Thymus (tissue), 11 donors: ENCODE measurements around the gene FLT4. TPM values are rescaled to one million over a fixed set of nuclear protein-coding genes. Genes with fewer than 3 reads are reported as not detected.
"Not testable (repeated sequence)": the region's sequence is repeated elsewhere in the genome, so short reads cannot be mapped to it uniquely, and the experiment has no call there.

Source experiments
- DNase-seq, 9 donors: peaks; one replicate each; pipeline ENCODE4 v3.0.0-alpha.2; 2013; ENCODE audit warnings: low spot score in 9 of 9, low read depth in 6 of 9, missing footprints in 1 of 9
- H3K27ac ChIP-seq, 2 donors: one replicate each; pipeline ENCODE4 v1.5.1; 2013; ENCODE audit warnings: control low read depth in 1 of 2, low read depth in 1 of 2, low read length in 1 of 2, mild to moderate bottlenecking in 1 of 2, moderate library complexity in 1 of 2
- H3K27me3 ChIP-seq, 2 donors: one replicate each; pipeline ENCODE4 v1.5.1; 2013; ENCODE audit warnings: low read length in 1 of 2; ENCODE audit not compliant: control insufficient read depth in 2 of 2, insufficient read depth in 1 of 2
- H3K36me3 ChIP-seq, 2 donors: one replicate each; pipeline ENCODE4 v1.5.1; 2013; ENCODE audit warnings: low read length in 1 of 2, mild to moderate bottlenecking in 1 of 2, moderate library complexity in 1 of 2; ENCODE audit not compliant: control insufficient read depth in 2 of 2, insufficient read depth in 2 of 2
- H3K4me1 ChIP-seq, 2 donors: one replicate each; pipeline ENCODE4 v1.5.1; 2013; ENCODE audit warnings: low read length in 2 of 2; ENCODE audit not compliant: control insufficient read depth in 2 of 2, insufficient read depth in 2 of 2
- H3K4me3 ChIP-seq, 2 donors: one replicate each; pipeline ENCODE4 v1.5.1; 2013; ENCODE audit warnings: low read length in 2 of 2, control low read depth in 1 of 2, mild to moderate bottlenecking in 1 of 2
- H3K9me3 ChIP-seq, 2 donors: one replicate each; pipeline ENCODE4 v1.5.1; 2013; ENCODE audit warnings: low read length in 1 of 2, mild to moderate bottlenecking in 1 of 2; ENCODE audit not compliant: control insufficient read depth in 2 of 2, insufficient read depth in 1 of 2
- WGBS: extraction: QIAGEN DNeasy Blood & Tissue Kit; methylation state at CpG from one replicate; pipeline ENCODE4 v1.1.7; 2013; 5-methylcytosine and 5-hydroxymethylcytosine counted together
- polyA plus RNA-seq: library from polyadenylated mRNA; stranded (reverse); fragments of 200-250 nt; gene quantifications from one replicate; pipeline ENCODE4 v1.2.3, GENCODE V29; 2013
- total RNA-seq: library from RNA; stranded (reverse); fragments of 120-200 nt; gene quantifications from one replicate; pipeline ENCODE4 v1.2.4, GENCODE V29; 2013
- donor health status: healthy.

FLT4 gene
- total and polyA plus RNA-seq, 2 donors = 1.0 to 3.4 TPM

GRCh38 chr5:180674090-180674475 is 24.7 kb upstream of the FLT4 start:
- WGBS = 12% methylated on average over 23 of the region's 23 CpGs
- H3K9me3 ChIP-seq, H3K27ac ChIP-seq, H3K36me3 ChIP-seq, DNase-seq: not testable (repeated sequence)
- H3K4me1 ChIP-seq = peaks cover 10 to 19% of the 10 kb centered on the region in 2 donors
- H3K27me3 ChIP-seq = peaks cover 0 to 26% of the 10 kb centered on the region in 2 donors
- peak overlapping the region; percentile 49 to 76 for H3K4me3 ChIP-seq

- H3K27ac ChIP-seq = peak overlapping the region in 1 of 2 donors; percentile 18
- DNase-seq = no peak
- H3K27me3 ChIP-seq = peaks cover 0 to 26% of the 10 kb centered on the region in 2 donors
- H3K9me3 ChIP-seq = peaks cover 0 to 3% of the 10 kb centered on the region in 2 donors
- 12% methylated on average over 64 of the region's 64 CpGs for WGBS
- peak overlapping the region; percentile 49 to 76 for H3K4me3 ChIP-seq
- peaks cover 10 to 19% of the 10 kb centered on the region in 2 donors for H3K4me1 ChIP-seq
- H3K36me3 ChIP-seq = no peaks in the 10 kb centered on the region
Observed at GRCh38 chr5:180673371-180674089, 24.1 kb upstream of the FLT4 start.

- DNase-seq = not testable (repeated sequence)
Observed at GRCh38 chr5:180671958-180672524, 22.6 kb upstream of the FLT4 start.

GRCh38 chr5:180670586-180671359 is 21.4 kb upstream of the FLT4 start:
- H3K27me3 ChIP-seq = peaks cover 0 to 26% of the 10 kb centered on the region in 2 donors
- peaks cover 10 to 19% of the 10 kb centered on the region in 2 donors for H3K4me1 ChIP-seq
- H3K27ac ChIP-seq = no peak overlapping the region
- peaks cover 0 to 3% of the 10 kb centered on the region in 2 donors for H3K9me3 ChIP-seq
- WGBS = 48% methylated on average over 17 of the region's 17 CpGs
- peak overlapping the region in 1 of 2 donors; percentile 12 for H3K4me3 ChIP-seq
- peak in 4 of 9 donors; percentile 66 to 85 (median 75) for DNase-seq
- H3K36me3 ChIP-seq = no peaks in the 10 kb centered on the region

More at GRCh38 chr5:180671958-180672524, 22.6 kb upstream of the FLT4 start:
- not testable (repeated sequence) for H3K27ac ChIP-seq, H3K36me3 ChIP-seq, H3K9me3 ChIP-seq, H3K4me3 ChIP-seq
- H3K27me3 ChIP-seq = peaks cover 0 to 26% of the 10 kb centered on the region in 2 donors
- WGBS = 94% methylated on average over 13 of the region's 13 CpGs
- peaks cover 10 to 19% of the 10 kb centered on the region in 2 donors for H3K4me1 ChIP-seq

GRCh38 chr5:180670157-180670556 is 20.8 kb upstream of the FLT4 start:
- no peak overlapping the region for H3K27ac ChIP-seq
- H3K4me1 ChIP-seq = peaks cover 10 to 19% of the 10 kb centered on the region in 2 donors
- no peaks in the 10 kb centered on the region for H3K36me3 ChIP-seq
- H3K27me3 ChIP-seq = peaks cover 0 to 25% of the 10 kb centered on the region in 2 donors
- peaks cover 0 to 3% of the 10 kb centered on the region in 2 donors for H3K9me3 ChIP-seq
- WGBS = 57% methylated on average over 3 of the region's 3 CpGs
- no peak for DNase-seq
- H3K4me3 ChIP-seq = peak overlapping the region in 1 of 2 donors; percentile 12

GRCh38 chr5:180669661-180670060 is 20.3 kb upstream of the FLT4 start:
- 52% methylated on average over 5 of the region's 5 CpGs for WGBS
- Histone ChIP-seq H3K4me3 (no peak overlapping the region), H3K36me3 (no peaks in the 10 kb centered on the region), H3K4me1 (peaks cover 10 to 19% of the 10 kb centered on the region in 2 donors), H3K27me3 (peaks cover 0 to 20% of the 10 kb centered on the region in 2 donors), H3K27ac (no peak overlapping the region), H3K9me3 (peaks cover 0 to 3% of the 10 kb centered on the region in 2 donors)
- no peak for DNase-seq

GRCh38 chr5:180668835-180669596 is 19.6 kb upstream of the FLT4 start:
- no peak for DNase-seq
- Histone ChIP-seq H3K27me3 (peaks cover 0 to 14% of the 10 kb centered on the region in 2 donors), H3K36me3 (no peaks in the 10 kb centered on the region), H3K9me3 (peaks cover 0 to 3% of the 10 kb centered on the region in 2 donors), H3K4me1 (peaks cover 10 to 17% of the 10 kb centered on the region in 2 donors), H3K27ac (no peak overlapping the region), H3K4me3 (no peak overlapping the region)
- 97% methylated on average over 17 of the region's 17 CpGs for WGBS

GRCh38 chr5:180666812-180667211 is 17.4 kb upstream of the FLT4 start:
- Histone ChIP-seq H3K9me3 (no peaks in the 10 kb centered on the region), H3K4me3 (no peak overlapping the region), H3K27ac (no peak overlapping the region), H3K36me3 (no peaks in the 10 kb centered on the region), H3K27me3 (no peaks in the 10 kb centered on the region), H3K4me1 (peaks cover 3 to 11% of the 10 kb centered on the region in 2 donors)
- WGBS = 92% methylated on average over 10 of the region's 10 CpGs
- DNase-seq = no peak
